ENCODE measurements around the gene CALCA.

DNA sequence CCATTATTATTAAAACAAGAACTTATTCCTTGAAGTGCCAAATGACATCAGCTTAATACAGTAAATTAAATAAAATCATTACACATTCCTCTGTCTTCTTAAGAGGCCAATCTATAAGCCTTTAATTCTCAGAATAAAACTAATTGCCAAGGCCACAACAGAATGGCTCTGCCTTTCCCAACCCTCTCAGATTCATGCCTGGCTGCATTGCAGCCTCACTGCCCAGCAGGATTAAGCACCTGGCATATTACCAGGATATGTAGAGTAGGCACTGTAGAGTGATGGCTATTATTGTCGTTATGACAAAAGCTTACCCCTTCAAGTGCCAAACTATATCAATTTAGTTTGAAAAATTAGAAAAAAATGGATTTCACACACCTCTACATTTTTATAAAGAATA, 9.4 kb upstream of the CALCA start:
- TF ChIP-seq, protein P1, sequence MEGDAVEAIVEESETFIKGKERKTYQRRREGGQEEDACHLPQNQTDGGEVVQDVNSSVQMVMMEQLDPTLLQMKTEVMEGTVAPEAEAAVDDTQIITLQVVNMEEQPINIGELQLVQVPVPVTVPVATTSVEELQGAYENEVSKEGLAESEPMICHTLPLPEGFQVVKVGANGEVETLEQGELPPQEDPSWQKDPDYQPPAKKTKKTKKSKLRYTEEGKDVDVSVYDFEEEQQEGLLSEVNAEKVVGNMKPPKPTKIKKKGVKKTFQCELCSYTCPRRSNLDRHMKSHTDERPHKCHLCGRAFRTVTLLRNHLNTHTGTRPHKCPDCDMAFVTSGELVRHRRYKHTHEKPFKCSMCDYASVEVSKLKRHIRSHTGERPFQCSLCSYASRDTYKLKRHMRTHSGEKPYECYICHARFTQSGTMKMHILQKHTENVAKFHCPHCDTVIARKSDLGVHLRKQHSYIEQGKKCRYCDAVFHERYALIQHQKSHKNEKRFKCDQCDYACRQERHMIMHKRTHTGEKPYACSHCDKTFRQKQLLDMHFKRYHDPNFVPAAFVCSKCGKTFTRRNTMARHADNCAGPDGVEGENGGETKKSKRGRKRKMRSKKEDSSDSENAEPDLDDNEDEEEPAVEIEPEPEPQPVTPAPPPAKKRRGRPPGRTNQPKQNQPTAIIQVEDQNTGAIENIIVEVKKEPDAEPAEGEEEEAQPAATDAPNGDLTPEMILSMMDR (conservative IDR thresholded peaks at IDR 0.05; ENCODE audit: low read length): no peak
- no peak for TF ChIP-seq EZH2phosphoT487 (IDR thresholded peaks at IDR 0.05; ENCODE audit: borderline replicate concordance, low read depth, low read length)
